ENCODE results near the gene TSSK2.

TSSK2 gene

GRCh38 chr22:19148417-19149046 lies 17.4 kb downstream of the TSSK2 start:
- DNase-seq (ENCODE audit: low read depth): no peak
- H3K4me3 ChIP-seq (ENCODE audit: low read depth, low read length): no peak overlapping the region
- TF ChIP-seq CTCF (IDR thresholded peaks at IDR 0.05; ENCODE audit: control insufficient read depth, extremely low read depth, insufficient read depth): no peak

DNA sequence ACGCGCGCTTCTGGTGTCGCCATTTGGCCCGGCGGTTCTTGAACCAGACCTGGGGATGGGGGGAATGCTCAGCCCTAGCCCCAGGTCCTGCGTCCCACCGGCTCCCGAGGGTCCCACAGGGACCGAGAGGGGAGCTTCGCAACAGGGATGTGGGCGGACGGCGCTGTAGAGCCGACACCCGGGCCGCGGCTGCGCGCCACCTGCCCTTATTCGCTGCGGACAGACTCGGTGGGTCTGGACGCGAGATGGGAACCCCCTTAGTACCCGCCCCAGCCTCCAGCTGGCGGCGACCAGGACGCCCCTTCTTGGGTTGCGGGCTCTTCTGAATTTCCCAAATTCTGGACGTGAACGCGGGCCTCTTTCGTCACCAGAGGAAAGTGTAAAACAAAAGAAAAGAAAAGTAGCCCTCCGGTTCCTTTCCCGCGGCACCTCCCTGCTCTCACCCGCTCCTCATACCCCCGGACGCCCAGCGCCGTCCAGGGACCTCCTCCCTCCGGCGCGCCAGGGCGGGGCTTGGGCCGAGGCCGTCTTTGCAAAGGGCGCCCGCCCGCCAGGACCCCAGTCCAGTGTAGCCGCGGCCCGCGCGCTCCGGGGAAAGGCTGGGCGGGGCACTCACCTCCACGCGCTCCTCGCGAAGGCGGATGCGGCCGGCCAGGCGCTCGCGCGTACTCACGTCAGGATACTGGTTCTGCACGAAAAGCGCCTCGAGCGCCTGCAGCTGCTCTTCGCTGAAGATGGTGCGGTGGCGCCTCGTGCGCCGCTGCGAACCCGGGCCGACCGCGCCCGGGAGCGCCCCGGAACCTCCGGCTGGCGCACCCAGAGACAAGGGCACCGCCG lies 18.2 kb downstream of the TSSK2 start:
- TF ChIP-seq CTCF (IDR thresholded peaks at IDR 0.05; ENCODE audit: control insufficient read depth, extremely low read depth, insufficient read depth): no peak
- DNase-seq (ENCODE audit: low read depth): no peak
- H3K4me3 ChIP-seq (ENCODE audit: low read depth, low read length): no peak overlapping the region

DNA sequence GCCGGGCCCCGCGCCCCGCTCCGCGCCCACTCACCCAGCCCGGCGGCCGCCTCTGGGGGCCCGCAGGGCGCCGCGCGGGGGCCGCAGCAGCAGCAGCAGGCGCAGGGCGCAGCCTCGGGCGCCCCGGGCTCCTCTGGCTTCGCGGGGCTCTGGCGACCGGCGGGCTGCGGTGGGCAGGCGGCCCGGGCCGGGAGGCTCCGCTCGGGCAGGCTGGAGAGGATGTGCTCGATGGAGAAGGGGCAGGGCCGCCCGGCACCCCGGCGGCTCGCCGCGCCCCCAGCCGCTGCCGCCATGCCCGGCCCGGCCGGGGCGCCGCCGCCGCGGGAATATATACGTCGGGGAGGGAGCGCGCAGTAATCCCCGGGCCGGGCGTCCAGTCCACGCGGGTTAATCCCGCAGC lies 18.9 kb downstream of the TSSK2 start, which contains the start of gene GSC2:
TSS of gene GSC2 (minus strand) at position 302 of the 400 bp plus-strand sequence. CDS start at position 293, 9 bp downstream.
- no peak within 1 kb of the TSS for H3K4me3 ChIP-seq (ENCODE audit: low read depth, low read length)
- DNase-seq (ENCODE audit: low read depth): no peak
- no peak for TF ChIP-seq CTCF (IDR thresholded peaks at IDR 0.05; ENCODE audit: control insufficient read depth, extremely low read depth, insufficient read depth)

GRCh38 chr22:19150482-19151328 lies 19.6 kb downstream of the TSSK2 start:
- no peak for DNase-seq (ENCODE audit: low read depth)
- no peak overlapping the region for H3K4me3 ChIP-seq (ENCODE audit: low read depth, low read length)
- no peak for TF ChIP-seq CTCF (IDR thresholded peaks at IDR 0.05; ENCODE audit: control insufficient read depth, extremely low read depth, insufficient read depth)

- TF ChIP-seq CTCF (IDR thresholded peaks at IDR 0.05; ENCODE audit: control insufficient read depth, extremely low read depth, insufficient read depth): no peak
- DNase-seq (ENCODE audit: low read depth): no peak
- no peak overlapping the region for H3K4me3 ChIP-seq (ENCODE audit: low read depth, low read length)
Measured at GRCh38 chr22:19151329-19152191, 20.5 kb downstream of the TSSK2 start.
